HG02943 (cell line): Measurements from ENCODE around the gene RAB28.

Experiments
- ATAC-seq: cut with Tn5 transposase; IDR thresholded peaks from one replicate; pipeline ENCODE4 v1.9.1; 2021; ENCODE audit warnings: mild to moderate bottlenecking, low read depth, moderate library complexity; ENCODE audit not compliant: unreplicated experiment

RAB28 gene

GRCh38 chr4:13386405-13387107 lies 97.6 kb downstream of the RAB28 start:
- no peak for ATAC-seq

GRCh38 chr4:13384055-13384454 lies 100.1 kb downstream of the RAB28 start:
- no peak for ATAC-seq

- peak; percentile 91 for ATAC-seq
These were observed 105.0 kb downstream of the RAB28 start for GRCh38 chr4:13378973-13379759.

- ATAC-seq: no peak
These were observed 113.1 kb downstream of the RAB28 start for GRCh38 chr4:13371048-13371447.

GRCh38 chr4:13368217-13368616 lies 115.9 kb downstream of the RAB28 start:
- no peak for ATAC-seq

GRCh38 chr4:13367691-13368090 lies 116.4 kb downstream of the RAB28 start:
- no peak for ATAC-seq

GRCh38 chr4:13367244-13367643 lies 116.9 kb downstream of the RAB28 start:
- no peak for ATAC-seq

GRCh38 chr4:13365195-13365594 lies 118.9 kb downstream of the RAB28 start:
- ATAC-seq: no peak

GRCh38 chr4:13364653-13365052 lies 119.5 kb downstream of the RAB28 start:
- no peak for ATAC-seq

- no peak for ATAC-seq
These were observed 120.0 kb downstream of the RAB28 start for GRCh38 chr4:13364172-13364571.

- ATAC-seq: no peak
These were observed 124.3 kb downstream of the RAB28 start for GRCh38 chr4:13359809-13360208.

- no peak for ATAC-seq
These were observed 128.8 kb downstream of the RAB28 start for GRCh38 chr4:13355111-13355880.

- ATAC-seq: no peak
These were observed 135.0 kb downstream of the RAB28 start for GRCh38 chr4:13349096-13349495.

- ATAC-seq: no peak
These were observed 135.9 kb downstream of the RAB28 start for GRCh38 chr4:13348216-13348615.

GRCh38 chr4:13347517-13348125 lies 136.5 kb downstream of the RAB28 start:
- ATAC-seq: no peak

GRCh38 chr4:13344216-13344615 lies 139.9 kb downstream of the RAB28 start:
- no peak for ATAC-seq

- no peak for ATAC-seq
These were observed 143.5 kb downstream of the RAB28 start for GRCh38 chr4:13340672-13341071.

- ATAC-seq: no peak
These were observed 152.3 kb downstream of the RAB28 start for GRCh38 chr4:13331827-13332226.

- ATAC-seq: no peak
These were observed 154.2 kb downstream of the RAB28 start for GRCh38 chr4:13329963-13330362.

GRCh38 chr4:13329340-13329850 lies 154.7 kb downstream of the RAB28 start:
- ATAC-seq: no peak

- ATAC-seq: no peak
These were observed 155.5 kb downstream of the RAB28 start for GRCh38 chr4:13328591-13328990.
